Measurements from ENCODE around the gene LRRC36.

The LRRC36 gene

DNA sequence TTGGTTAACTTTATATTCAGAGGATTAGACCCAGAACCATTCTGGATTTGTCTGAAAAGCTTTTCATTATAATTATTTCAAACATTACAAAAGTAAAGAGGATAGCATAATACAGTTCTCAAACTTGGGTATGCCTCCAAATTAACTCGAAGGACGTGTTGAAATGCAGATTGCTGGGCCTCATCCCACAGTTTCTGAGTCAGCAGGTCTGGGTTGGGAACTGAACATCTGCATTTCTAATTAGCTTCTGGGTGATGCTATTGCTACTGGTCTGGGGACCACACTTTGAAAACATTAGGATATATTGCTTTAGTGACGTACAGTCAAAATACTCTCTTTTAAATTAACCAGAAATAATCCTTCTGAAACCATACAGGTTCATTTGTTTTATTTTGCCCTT, 56.7 kb downstream of the LRRC36 start:
- TF ChIP-seq, protein P1, sequence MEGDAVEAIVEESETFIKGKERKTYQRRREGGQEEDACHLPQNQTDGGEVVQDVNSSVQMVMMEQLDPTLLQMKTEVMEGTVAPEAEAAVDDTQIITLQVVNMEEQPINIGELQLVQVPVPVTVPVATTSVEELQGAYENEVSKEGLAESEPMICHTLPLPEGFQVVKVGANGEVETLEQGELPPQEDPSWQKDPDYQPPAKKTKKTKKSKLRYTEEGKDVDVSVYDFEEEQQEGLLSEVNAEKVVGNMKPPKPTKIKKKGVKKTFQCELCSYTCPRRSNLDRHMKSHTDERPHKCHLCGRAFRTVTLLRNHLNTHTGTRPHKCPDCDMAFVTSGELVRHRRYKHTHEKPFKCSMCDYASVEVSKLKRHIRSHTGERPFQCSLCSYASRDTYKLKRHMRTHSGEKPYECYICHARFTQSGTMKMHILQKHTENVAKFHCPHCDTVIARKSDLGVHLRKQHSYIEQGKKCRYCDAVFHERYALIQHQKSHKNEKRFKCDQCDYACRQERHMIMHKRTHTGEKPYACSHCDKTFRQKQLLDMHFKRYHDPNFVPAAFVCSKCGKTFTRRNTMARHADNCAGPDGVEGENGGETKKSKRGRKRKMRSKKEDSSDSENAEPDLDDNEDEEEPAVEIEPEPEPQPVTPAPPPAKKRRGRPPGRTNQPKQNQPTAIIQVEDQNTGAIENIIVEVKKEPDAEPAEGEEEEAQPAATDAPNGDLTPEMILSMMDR (IDR thresholded peaks at IDR 0.05; ENCODE audit: insufficient read depth, low read depth, low read length, missing control alignments) = no peak
- H3K4me3 ChIP-seq (ENCODE audit: low read depth, low read length) = no peak overlapping the region
- DNase-seq (ENCODE audit: low read depth) = no peak

DNA sequence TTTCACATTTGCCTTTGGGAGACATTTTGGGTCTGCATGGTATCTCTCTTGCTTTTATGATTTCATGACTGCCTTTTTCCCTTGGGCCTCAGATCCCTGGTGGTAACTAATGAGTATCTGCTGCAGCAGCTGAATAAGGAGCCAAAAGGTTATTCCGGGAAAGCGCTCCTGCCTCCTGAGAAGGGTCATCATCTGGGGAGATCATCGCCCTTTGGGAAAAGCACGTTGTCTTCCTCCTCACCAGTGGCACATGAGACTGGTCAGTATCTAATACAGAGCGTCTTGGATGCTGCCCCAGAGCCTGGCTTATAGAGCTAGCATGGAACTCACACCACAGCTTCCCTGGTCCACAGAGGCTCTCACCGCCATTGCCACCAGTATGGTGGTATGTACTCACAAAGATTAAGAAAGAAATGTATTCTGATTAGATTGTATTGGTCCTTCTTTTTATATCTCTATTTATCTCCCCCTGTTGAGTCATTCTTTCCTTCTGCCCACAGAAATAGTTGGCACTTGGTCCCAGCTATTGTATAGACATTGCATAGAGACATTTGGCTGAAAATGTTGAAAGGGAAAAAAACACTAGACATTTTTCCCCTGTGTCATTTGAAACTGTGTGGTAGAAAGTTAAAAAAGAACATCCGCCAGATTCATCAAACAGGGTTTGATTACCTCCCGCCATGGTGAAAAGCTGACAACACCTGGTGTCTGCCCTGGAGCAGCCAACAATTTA, 58.3 kb downstream of the LRRC36 start:
- no peak overlapping the region for H3K4me3 ChIP-seq (ENCODE audit: low read depth, low read length)
- TF ChIP-seq, protein P1 (IDR thresholded peaks at IDR 0.05; ENCODE audit: insufficient read depth, low read depth, low read length, missing control alignments) = no peak
- no peak for DNase-seq (ENCODE audit: low read depth)

DNA sequence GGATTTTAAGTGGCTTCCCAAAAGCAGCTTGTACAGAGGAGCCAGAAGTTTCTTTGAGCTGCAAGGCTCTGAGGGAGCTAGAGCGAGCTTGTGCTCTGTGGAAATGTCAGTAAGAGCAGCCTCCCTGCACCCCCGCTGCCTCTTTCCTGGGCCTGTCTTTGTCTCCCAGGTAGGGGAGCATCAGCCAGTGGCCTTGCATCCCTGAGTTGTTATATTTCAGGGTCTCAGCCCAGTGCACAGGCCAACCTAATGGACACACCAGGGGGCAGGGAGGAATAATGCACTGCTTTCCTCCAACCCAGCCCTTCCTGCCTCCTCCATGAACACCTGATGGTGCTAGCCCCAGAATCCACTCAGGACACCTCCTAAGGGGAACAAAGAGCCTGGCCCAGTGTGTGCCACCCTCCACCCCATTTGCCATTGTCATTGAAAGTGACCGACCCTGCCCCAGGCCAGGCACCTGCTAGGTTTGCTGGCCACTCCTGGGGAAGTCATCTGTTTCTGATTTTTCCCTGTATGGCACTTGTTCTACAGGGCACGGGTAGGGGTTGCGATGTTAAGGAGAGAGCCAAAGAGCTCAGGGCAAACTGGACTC, 60.3 kb downstream of the LRRC36 start:
- H3K4me3 ChIP-seq (ENCODE audit: low read depth, low read length) = no peak overlapping the region
- TF ChIP-seq, protein P1 (IDR thresholded peaks at IDR 0.05; ENCODE audit: insufficient read depth, low read depth, low read length, missing control alignments) = no peak
- DNase-seq (ENCODE audit: low read depth) = no peak

DNA sequence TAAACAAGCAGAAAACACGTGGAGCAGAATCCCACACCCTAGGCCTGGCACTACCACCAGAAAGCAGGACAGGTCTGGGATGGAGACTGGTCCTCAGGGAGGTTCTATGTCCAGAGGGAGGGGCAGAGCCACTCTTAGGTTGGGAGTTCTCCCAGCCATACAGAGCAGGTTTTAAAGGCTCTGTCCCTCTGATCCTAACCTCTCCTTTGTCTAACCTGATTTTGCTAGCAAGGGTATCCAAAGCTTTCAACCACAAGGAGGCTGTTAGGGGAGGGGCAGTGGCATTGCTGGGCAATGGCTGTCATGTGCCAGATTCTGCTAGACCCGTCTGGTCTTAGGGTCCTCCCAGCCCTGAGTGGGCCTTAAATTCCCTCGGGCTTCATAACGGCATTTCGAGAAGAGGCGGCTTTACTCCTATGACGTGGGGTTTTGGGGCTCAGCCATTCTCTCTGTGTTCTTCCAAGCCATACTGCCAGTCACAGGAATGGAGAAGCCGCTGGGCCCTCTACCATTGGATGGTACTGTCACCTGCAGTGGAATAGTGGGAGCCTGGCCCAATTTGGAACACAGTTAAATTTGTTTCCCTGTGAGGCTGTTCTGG, 61.0 kb downstream of the LRRC36 start:
- TF ChIP-seq, protein P1 (IDR thresholded peaks at IDR 0.05; ENCODE audit: insufficient read depth, low read depth, low read length, missing control alignments) = no peak
- no peak overlapping the region for H3K4me3 ChIP-seq (ENCODE audit: low read depth, low read length)
- no peak for DNase-seq (ENCODE audit: low read depth)

DNA sequence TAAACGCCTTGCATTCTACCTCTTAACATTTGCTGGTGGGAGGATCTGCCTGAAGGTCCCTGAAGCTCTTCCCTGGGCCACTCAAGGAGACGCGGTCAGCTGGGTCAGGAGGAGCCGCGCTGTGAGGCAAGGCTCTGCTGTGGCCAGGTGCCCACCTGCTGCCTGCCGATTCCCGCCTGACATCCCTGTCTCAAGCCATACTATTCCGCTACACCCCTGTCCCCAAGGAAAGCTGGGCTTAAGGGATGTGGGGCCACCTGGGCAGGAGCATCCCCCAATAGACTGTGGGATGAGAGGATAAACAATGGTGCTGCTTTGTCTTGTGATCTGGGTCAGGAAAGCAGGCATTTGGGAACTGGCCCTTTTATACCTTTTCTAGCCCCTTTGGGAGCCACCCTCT, 61.6 kb downstream of the LRRC36 start:
- no peak for DNase-seq (ENCODE audit: low read depth)
- H3K4me3 ChIP-seq (ENCODE audit: low read depth, low read length) = no peak overlapping the region
- TF ChIP-seq, protein P1 (IDR thresholded peaks at IDR 0.05; ENCODE audit: insufficient read depth, low read depth, low read length, missing control alignments) = no peak

DNA sequence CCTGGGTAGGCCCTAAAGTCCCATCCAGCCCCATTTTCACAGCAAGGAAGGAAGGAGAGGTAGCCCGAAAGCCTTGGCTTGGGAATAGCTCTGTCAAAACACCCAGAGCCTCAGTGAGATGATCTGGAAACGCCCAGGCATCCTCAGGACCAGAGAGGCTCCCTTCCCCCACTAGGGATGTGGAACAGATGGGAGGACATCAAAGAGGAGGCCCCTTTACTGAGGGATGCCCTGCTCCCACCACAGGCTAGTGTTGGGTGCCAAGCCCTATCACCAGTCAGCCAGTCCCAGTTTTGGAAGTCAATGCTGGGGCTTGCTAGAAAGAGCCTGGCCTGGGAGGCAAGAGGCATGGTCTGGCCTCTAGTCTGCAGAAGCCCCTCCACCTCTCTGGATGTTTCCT, 62.0 kb downstream of the LRRC36 start:
- no peak overlapping the region for H3K4me3 ChIP-seq (ENCODE audit: low read depth, low read length)
- TF ChIP-seq, protein P1 (IDR thresholded peaks at IDR 0.05; ENCODE audit: insufficient read depth, low read depth, low read length, missing control alignments) = no peak
- DNase-seq (ENCODE audit: low read depth) = no peak
